Liver (tissue), 3 donors: Measurements from ENCODE around the gene SAMD14.

ENCODE experiments used
- ATF3 ChIP-seq: IDR thresholded peaks from 2 replicates; pipeline ENCODE4 v1.6.1; 2016; ENCODE audit warnings: antibody characterized with exemption
- CTCF ChIP-seq: fragments of 150-350 bp; IDR thresholded peaks from 2 replicates; pipeline ENCODE4 v1.5.1; 2017; ENCODE audit warnings: improper control_type of control experiment, low read depth, low read length; ENCODE audit not compliant: missing input control
- FOXA2 ChIP-seq: IDR thresholded peaks from 2 replicates; pipeline ENCODE4 v1.6.1; 2016; ENCODE audit warnings: antibody characterized with exemption
- GABPA ChIP-seq, 2 donors: IDR thresholded peaks in 1 of 2; conservative IDR thresholded peaks in 1 of 2; 2 replicates each; pipeline ENCODE4 v1.6.1; 2016; ENCODE audit warnings: antibody characterized with exemption in 2 of 2, mild to moderate bottlenecking in 1 of 2, moderate library complexity in 1 of 2
- HNF4A ChIP-seq, 2 donors: conservative IDR thresholded peaks; 2 replicates each; pipeline ENCODE4 v1.6.1; 2016; ENCODE audit warnings: antibody characterized with exemption in 2 of 2, mild to moderate bottlenecking in 2 of 2
- HNF4G ChIP-seq: IDR thresholded peaks from 2 replicates; pipeline ENCODE4 v1.6.1; 2016; ENCODE audit warnings: antibody characterized with exemption
- MAX ChIP-seq: IDR thresholded peaks from 2 replicates; pipeline ENCODE4 v1.6.1; 2016; ENCODE audit warnings: antibody characterized with exemption
- RAD21 ChIP-seq, 2 donors: IDR thresholded peaks; 2 replicates each; pipeline ENCODE4 v1.6.1; 2016; ENCODE audit warnings: antibody characterized with exemption in 2 of 2, mild to moderate bottlenecking in 2 of 2
- REST ChIP-seq: IDR thresholded peaks from 2 replicates; pipeline ENCODE4 v1.6.1; 2016; ENCODE audit warnings: antibody characterized with exemption, mild to moderate bottlenecking
- SP1 ChIP-seq: IDR thresholded peaks from 2 replicates; pipeline ENCODE4 v1.6.1; 2018; ENCODE audit warnings: antibody characterized with exemption, mild to moderate bottlenecking
- TAF1 ChIP-seq: conservative IDR thresholded peaks from 2 replicates; pipeline ENCODE4 v1.6.1; 2016; ENCODE audit warnings: antibody characterized with exemption, mild to moderate bottlenecking
- YY1 ChIP-seq: IDR thresholded peaks from 2 replicates; pipeline ENCODE4 v1.6.1; 2016; ENCODE audit warnings: antibody characterized with exemption, mild to moderate bottlenecking
- ZBTB33 ChIP-seq: IDR thresholded peaks from 2 replicates; pipeline ENCODE4 v1.6.1; 2016; ENCODE audit warnings: antibody characterized with exemption
- donor health status: healthy.
- donor health status: healthy.

- TF ChIP-seq REST (no peak), ATF3 (no peak), CTCF (no peak), MAX (no peak), SP1 (peak; percentile 88), GABPA (IDR thresholded peaks at IDR 0.05 in 1 of 2, conservative IDR thresholded peaks at IDR 0.05 in 1 of 2) (no peak), RAD21 (IDR thresholded peaks at IDR 0.05) (no peak), YY1 (peak; percentile 64), TAF1 (no peak), ZBTB33 (no peak), HNF4G (peak; percentile 96), HNF4A (conservative IDR thresholded peaks at IDR 0.05) (peak; percentile 98 to 99), FOXA2 (no peak)
Observed at GRCh38 chr17:50147841-50148225, 17.9 kb upstream of the SAMD14 start.
